Stimulated activated CD4-positive, alpha-beta T cell treated with anti-CD3 and anti-CD28 coated beads, Interleukin-4, amount 100 ng/mL, for 4 hours (primary cell): ENCODE measurements around the gene SHH.

ENCODE experiments used
- DNase-seq, 2 experiments: peaks; one replicate each; pipeline ENCODE4 v3.0.0-alpha.2; 2020

The SHH gene

GRCh38 chr7:155804897-155805825 is 7.1 kb downstream of the SHH start:
- DNase-seq = peak; percentile 24 to 56

GRCh38 chr7:155804431-155804831 is 7.8 kb downstream of the SHH start:
- DNase-seq = no peak

- no peak for DNase-seq
Measured at GRCh38 chr7:155803418-155804376, 8.6 kb downstream of the SHH start.

GRCh38 chr7:155802906-155803417 is 9.3 kb downstream of the SHH start:
- DNase-seq = no peak

GRCh38 chr7:155802291-155802690 is 10.0 kb downstream of the SHH start:
- DNase-seq = no peak

GRCh38 chr7:155800741-155801267 is 11.5 kb downstream of the SHH start:
- DNase-seq = no peak

- DNase-seq = no peak
Measured at GRCh38 chr7:155800301-155800700, 12.0 kb downstream of the SHH start.

- no peak for DNase-seq
Measured at GRCh38 chr7:155799514-155799913, 12.7 kb downstream of the SHH start.

- no peak for DNase-seq
Measured at GRCh38 chr7:155798673-155799439, 13.4 kb downstream of the SHH start.

- no peak for DNase-seq
Measured at GRCh38 chr7:155797262-155798250, 14.7 kb downstream of the SHH start.

- DNase-seq = peak; percentile 48 to 77
Measured at GRCh38 chr7:155796381-155797261, 15.6 kb downstream of the SHH start.

- DNase-seq = no peak
Measured at GRCh38 chr7:155795951-155796350, 16.3 kb downstream of the SHH start.

- DNase-seq = no peak
Measured at GRCh38 chr7:155795401-155795800, 16.9 kb downstream of the SHH start.

- DNase-seq = no peak
Measured at GRCh38 chr7:155794196-155794595, 18.1 kb downstream of the SHH start.

- DNase-seq = no peak
Measured at GRCh38 chr7:155793720-155794119, 18.5 kb downstream of the SHH start.

- no peak for DNase-seq
Measured at GRCh38 chr7:155792999-155793560, 19.2 kb downstream of the SHH start.

GRCh38 chr7:155792315-155792960 is 19.8 kb downstream of the SHH start:
- no peak for DNase-seq

GRCh38 chr7:155791836-155792235 is 20.4 kb downstream of the SHH start:
- no peak for DNase-seq

GRCh38 chr7:155791214-155791737 is 21.0 kb downstream of the SHH start:
- DNase-seq = no peak
